HEK293 (cell line): ENCODE data around the gene TSACC.

ENCODE experiments used
- CTCF ChIA-PET: fragments of 350-600 bp; formaldehyde crosslinking; extraction: SDS; loops from one replicate; lab custom pipeline; 2021; ENCODE audit warnings: antibody characterized with exemption; lab: Yijun Ruan, JAX
- POLR2A ChIA-PET: fragments of 300-600 bp; formaldehyde crosslinking; extraction: SDS; loops from one replicate; lab custom pipeline; 2020; ENCODE audit warnings: antibody characterized with exemption, inconsistent platforms; lab: Yijun Ruan, JAX
- H3K27ac ChIP-seq: fragments of 200-500 bp; sonication (Bioruptor generic); 2 replicates; pipeline ENCODE4 v1.5.1; 2014; ENCODE audit warnings: low read depth, low read length, control low read depth, inconsistent platforms; ENCODE audit errors: extremely low read depth
- H3K36me3 ChIP-seq, 2 experiments: fragments of 200-500 bp in 1 of 2; sonication (Bioruptor generic) in 1 of 2; 1 replicate in 1 of 2; 2 replicates in 1 of 2; pipeline ENCODE4 v1.5.1; 2014 to 2017; ENCODE audit warnings: inconsistent platforms in 2 of 2, low read length in 2 of 2; ENCODE audit not compliant: control insufficient read depth in 2 of 2, insufficient read depth in 1 of 2
- H3K4me1 ChIP-seq: fragments of 200-500 bp; sonication (Bioruptor generic); 2 replicates; pipeline ENCODE4 v1.5.1; 2014; ENCODE audit warnings: mild to moderate bottlenecking, low read length, inconsistent platforms; ENCODE audit not compliant: control insufficient read depth, insufficient read depth
- H3K4me3 ChIP-seq: 2 replicates; pipeline ENCODE4 v1.5.1; 2011; ENCODE audit warnings: low read depth, mild to moderate bottlenecking, control low read depth, low read length, moderate library complexity
- H3K9me3 ChIP-seq: fragments of 200-500 bp; sonication (Bioruptor generic); 2 replicates; pipeline ENCODE4 v1.5.1; 2014; ENCODE audit warnings: low read depth, low read length, inconsistent platforms; ENCODE audit not compliant: control insufficient read depth, insufficient read depth
- EGR2 ChIP-seq: fragments of 450-650 bp; formaldehyde crosslinking; IDR thresholded peaks from 2 replicates; pipeline ENCODE4 v1.5.1; 2016; ENCODE audit warnings: low read depth, missing biosample characterization, missing genetic modification characterization
- FEZF1 ChIP-seq: fragments of 450-650 bp; formaldehyde crosslinking; IDR thresholded peaks from 2 replicates; pipeline ENCODE4 v1.5.1; 2016; ENCODE audit warnings: missing biosample characterization, missing genetic modification characterization
- GLIS2 ChIP-seq: fragments of 450-650 bp; formaldehyde crosslinking; IDR thresholded peaks from 2 replicates; pipeline ENCODE4 v1.5.1; 2016; ENCODE audit warnings: missing biosample characterization, missing genetic modification characterization
- SCRT1 ChIP-seq: fragments of 450-650 bp; formaldehyde crosslinking; IDR thresholded peaks from 2 replicates; pipeline ENCODE4 v1.5.1; 2016; ENCODE audit warnings: missing biosample characterization, missing genetic modification characterization, borderline replicate concordance
- SCRT2 ChIP-seq: fragments of 450-650 bp; formaldehyde crosslinking; IDR thresholded peaks from 2 replicates; pipeline ENCODE4 v1.5.1; 2016; ENCODE audit warnings: missing biosample characterization, missing genetic modification characterization
- ZBTB17 ChIP-seq: fragments of 450-650 bp; formaldehyde crosslinking; IDR thresholded peaks from 2 replicates; pipeline ENCODE4 v1.5.1; 2016; ENCODE audit warnings: missing biosample characterization, missing genetic modification characterization
- ZFHX2 ChIP-seq: fragments of 450-650 bp; formaldehyde crosslinking; conservative IDR thresholded peaks from 2 replicates; pipeline ENCODE4 v1.5.1; 2016; ENCODE audit warnings: missing biosample characterization, missing genetic modification characterization
- ZNF132 ChIP-seq: fragments of 450-650 bp; formaldehyde crosslinking; IDR thresholded peaks from 2 replicates; pipeline ENCODE4 v1.5.1; 2017; ENCODE audit warnings: missing biosample characterization, missing genetic modification characterization, borderline replicate concordance
- ZNF146 ChIP-seq: fragments of 450-650 bp; formaldehyde crosslinking; IDR thresholded peaks from 2 replicates; pipeline ENCODE4 v1.5.1; 2016; ENCODE audit warnings: missing biosample characterization, missing genetic modification characterization
- ZNF24 ChIP-seq: fragments of 450-650 bp; formaldehyde crosslinking; IDR thresholded peaks from 2 replicates; pipeline ENCODE4 v1.5.1; 2016; ENCODE audit warnings: missing biosample characterization, missing genetic modification characterization
- ZNF366 ChIP-seq: fragments of 450-650 bp; formaldehyde crosslinking; conservative IDR thresholded peaks from 2 replicates; pipeline ENCODE4 v1.5.1; 2016; ENCODE audit warnings: missing biosample characterization, missing genetic modification characterization
- ZNF398 ChIP-seq: fragments of 450-650 bp; formaldehyde crosslinking; IDR thresholded peaks from 2 replicates; pipeline ENCODE4 v1.5.1; 2017; ENCODE audit warnings: missing biosample characterization, missing genetic modification characterization
- ZNF654 ChIP-seq: fragments of 450-650 bp; formaldehyde crosslinking; IDR thresholded peaks from 2 replicates; pipeline ENCODE4 v1.5.1; 2016; ENCODE audit warnings: low read depth, missing biosample characterization, missing genetic modification characterization
- ZNF660 ChIP-seq: fragments of 450-650 bp; IDR thresholded peaks from 2 replicates; pipeline ENCODE4 v1.5.1; 2018; ENCODE audit warnings: missing biosample characterization, mild to moderate bottlenecking, missing genetic modification characterization
- ZNF843 ChIP-seq: fragments of 450-650 bp; formaldehyde crosslinking; IDR thresholded peaks from 2 replicates; pipeline ENCODE4 v1.5.1; 2016; ENCODE audit warnings: missing biosample characterization, missing genetic modification characterization
- ZSCAN4 ChIP-seq: fragments of 450-650 bp; formaldehyde crosslinking; IDR thresholded peaks from 2 replicates; pipeline ENCODE4 v1.5.1; 2017; ENCODE audit warnings: missing biosample characterization, missing genetic modification characterization
- TF ChIP-seq, protein P1 (sequence below): fragments of 450-650 bp; formaldehyde crosslinking; IDR thresholded peaks from 2 replicates; pipeline ENCODE4 v1.5.1; 2016; ENCODE audit warnings: missing biosample characterization, missing genetic modification characterization

Gene TSACC

GRCh38 chr1:156357977-156358376 is 19.7 kb downstream of the TSACC start:
- Histone ChIP-seq H3K4me3 (no peak overlapping the region), H3K36me3 (no peaks in the 10 kb centered on the region), H3K4me1 (no peaks in the 10 kb centered on the region), H3K27ac (no peak overlapping the region), H3K9me3 (no peaks in the 10 kb centered on the region)
- TF ChIP-seq ZBTB17 (tag by site-specific recombination), result no peak
- no peak for TF ChIP-seq ZNF24 (tag by site-specific recombination)
- peak; percentile 92 for TF ChIP-seq SCRT1 (tag by site-specific recombination)
- no peak for TF ChIP-seq ZFHX2
- peak; percentile 97 for TF ChIP-seq SCRT2 (tag by site-specific recombination)
- ChIA-PET CTCF (interaction anchor here (0.9 to 4.7 kb wide), 8 partner anchors 12 to 262 kb away, joined by 3 to 36 read pairs (median 12); partner anchors contain the start of gene RHBG), POLR2A (no interaction called here)

GRCh38 chr1:156358641-156359040 is 20.3 kb downstream of the TSACC start:
- H3K27ac ChIP-seq, result no peak overlapping the region
- TF ChIP-seq FEZF1 (tag by site-specific recombination), result peak; percentile 19; the same call in 1 of the 2 replicates
- no peak for TF ChIP-seq GLIS2 (tag by site-specific recombination)
- no peaks in the 10 kb centered on the region for H3K9me3 ChIP-seq
- CTCF ChIA-PET, result interaction anchor here (0.6 to 4.7 kb wide), 13 partner anchors 12 to 617 kb away, joined by 3 to 36 read pairs (median 4); partner anchors contain the start of gene RHBG
- POLR2A ChIA-PET, result no interaction called here
- no peaks in the 10 kb centered on the region for H3K4me1 ChIP-seq
- H3K4me3 ChIP-seq, result no peak overlapping the region
- H3K36me3 ChIP-seq, result no peaks in the 10 kb centered on the region

GRCh38 chr1:156359249-156359648 is 20.9 kb downstream of the TSACC start:
- no peaks in the 10 kb centered on the region for H3K4me1 ChIP-seq
- TF ChIP-seq, protein P1, sequence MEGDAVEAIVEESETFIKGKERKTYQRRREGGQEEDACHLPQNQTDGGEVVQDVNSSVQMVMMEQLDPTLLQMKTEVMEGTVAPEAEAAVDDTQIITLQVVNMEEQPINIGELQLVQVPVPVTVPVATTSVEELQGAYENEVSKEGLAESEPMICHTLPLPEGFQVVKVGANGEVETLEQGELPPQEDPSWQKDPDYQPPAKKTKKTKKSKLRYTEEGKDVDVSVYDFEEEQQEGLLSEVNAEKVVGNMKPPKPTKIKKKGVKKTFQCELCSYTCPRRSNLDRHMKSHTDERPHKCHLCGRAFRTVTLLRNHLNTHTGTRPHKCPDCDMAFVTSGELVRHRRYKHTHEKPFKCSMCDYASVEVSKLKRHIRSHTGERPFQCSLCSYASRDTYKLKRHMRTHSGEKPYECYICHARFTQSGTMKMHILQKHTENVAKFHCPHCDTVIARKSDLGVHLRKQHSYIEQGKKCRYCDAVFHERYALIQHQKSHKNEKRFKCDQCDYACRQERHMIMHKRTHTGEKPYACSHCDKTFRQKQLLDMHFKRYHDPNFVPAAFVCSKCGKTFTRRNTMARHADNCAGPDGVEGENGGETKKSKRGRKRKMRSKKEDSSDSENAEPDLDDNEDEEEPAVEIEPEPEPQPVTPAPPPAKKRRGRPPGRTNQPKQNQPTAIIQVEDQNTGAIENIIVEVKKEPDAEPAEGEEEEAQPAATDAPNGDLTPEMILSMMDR, result no peak
- TF ChIP-seq ZSCAN4 (tag by site-specific recombination) (no peak), ZNF660 (no peak)
- TF ChIP-seq, all 188 proteins: peak for 0
- no peaks in the 10 kb centered on the region for H3K9me3 ChIP-seq
- POLR2A ChIA-PET, result no interaction called here
- H3K36me3 ChIP-seq, result no peaks in the 10 kb centered on the region
- H3K27ac ChIP-seq, result no peak overlapping the region
- H3K4me3 ChIP-seq, result no peak overlapping the region
- CTCF ChIA-PET, result interaction anchor here (0.6 to 4.7 kb wide), 16 partner anchors 12 to 618 kb away, joined by 3 to 36 read pairs (median 4); partner anchors contain the start of gene RHBG

GRCh38 chr1:156359973-156360372 is 21.6 kb downstream of the TSACC start:
- no peaks in the 10 kb centered on the region for H3K9me3 ChIP-seq
- no peak overlapping the region for H3K4me3 ChIP-seq
- CTCF ChIA-PET, result interaction anchor here (0.6 to 4.7 kb wide), 16 partner anchors 12 to 261 kb away, joined by 3 to 36 read pairs (median 3); partner anchors contain the start of gene RHBG
- H3K4me1 ChIP-seq, result no peaks in the 10 kb centered on the region
- H3K27ac ChIP-seq, result no peak overlapping the region
- peak; percentile 67 for TF ChIP-seq ZBTB17 (tag by site-specific recombination)
- TF ChIP-seq ZNF654, result peak; percentile 89
- TF ChIP-seq ZNF843 (tag by site-specific recombination), result no peak
- TF ChIP-seq EGR2 (tag by site-specific recombination), result peak; percentile 65
- peak; percentile 58 for TF ChIP-seq ZFHX2
- no peak for TF ChIP-seq ZNF146 (tag by site-specific recombination)
- TF ChIP-seq, protein P1, result peak; percentile 60; the same call in 1 of the 2 replicates
- TF ChIP-seq ZNF398 (tag by site-specific recombination), result peak; percentile 73
- 0 out of 2 replicates have a peak, but pooled peaks have one; percentile 16 for TF ChIP-seq ZNF366 (tag by site-specific recombination)
- no peak for TF ChIP-seq ZNF132 (tag by site-specific recombination)
- TF ChIP-seq, all 188 proteins: peak for 7
- no peaks in the 10 kb centered on the region for H3K36me3 ChIP-seq
- POLR2A ChIA-PET, result no interaction called here
